T-helper 1 cell treated with Interleukin-12 subunit alpha and Interleukin-12 subunit beta and Interleukin-4 antibody, amounts not matched to agents 30 ng/mL and 1 ng/mL, for 36 hours (primary cell): ENCODE results near the gene CSAD. TPM values are rescaled to one million over a fixed set of nuclear protein-coding genes. Genes with fewer than 3 reads are reported as not detected.

Source experiments
- intact Hi-C: fragments of 100-400 bp; cut with micrococcal nuclease; formaldehyde crosslinking; loops from one replicate; pipeline ENCODE4 v1.15.1; 2024
- total RNA-seq: library from RNA; stranded (reverse); gene quantifications from 2 replicates; pipeline ENCODE4 v1.2.3, GENCODE V29; 2022

CSAD gene
- total RNA-seq, 1 donor from 2014 or later, result 30.7 TPM

DNA sequence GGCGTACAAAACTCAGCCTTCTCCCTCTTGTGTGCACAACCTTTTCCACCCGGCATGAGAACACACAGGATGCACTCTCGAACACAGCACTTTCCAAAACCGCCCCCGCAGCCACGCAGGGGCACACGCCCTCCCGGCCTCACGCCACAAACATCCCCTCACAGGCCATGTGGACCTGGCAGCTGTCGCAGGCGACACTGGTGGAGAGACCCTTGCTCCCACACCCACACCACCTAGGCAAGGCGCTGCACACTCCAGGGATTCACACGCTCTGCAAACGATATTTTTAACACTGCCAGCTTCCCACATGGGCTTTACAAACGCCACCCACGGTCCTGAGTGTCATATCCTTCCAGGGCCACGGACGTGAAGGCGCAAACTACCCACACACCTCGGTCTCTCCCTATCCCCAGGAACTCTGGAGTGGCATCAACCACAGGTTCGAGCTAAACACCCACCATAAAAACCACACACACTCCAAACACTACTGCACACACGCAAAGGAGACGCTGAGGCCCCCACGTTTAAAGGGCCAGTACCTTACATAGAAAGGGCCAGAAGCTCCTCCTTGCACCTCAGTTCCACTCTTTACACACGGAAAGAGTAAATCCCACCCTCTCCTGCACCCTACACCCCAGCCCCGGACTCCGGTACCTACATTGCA, 38.7 kb upstream of the CSAD start:
- intact Hi-C loops, result loop anchor here (1.0 to 5.0 kb wide), 3 partner anchors 19 to 203 kb away; partner anchors contain the start of genes AMHR2 and MYG1

DNA sequence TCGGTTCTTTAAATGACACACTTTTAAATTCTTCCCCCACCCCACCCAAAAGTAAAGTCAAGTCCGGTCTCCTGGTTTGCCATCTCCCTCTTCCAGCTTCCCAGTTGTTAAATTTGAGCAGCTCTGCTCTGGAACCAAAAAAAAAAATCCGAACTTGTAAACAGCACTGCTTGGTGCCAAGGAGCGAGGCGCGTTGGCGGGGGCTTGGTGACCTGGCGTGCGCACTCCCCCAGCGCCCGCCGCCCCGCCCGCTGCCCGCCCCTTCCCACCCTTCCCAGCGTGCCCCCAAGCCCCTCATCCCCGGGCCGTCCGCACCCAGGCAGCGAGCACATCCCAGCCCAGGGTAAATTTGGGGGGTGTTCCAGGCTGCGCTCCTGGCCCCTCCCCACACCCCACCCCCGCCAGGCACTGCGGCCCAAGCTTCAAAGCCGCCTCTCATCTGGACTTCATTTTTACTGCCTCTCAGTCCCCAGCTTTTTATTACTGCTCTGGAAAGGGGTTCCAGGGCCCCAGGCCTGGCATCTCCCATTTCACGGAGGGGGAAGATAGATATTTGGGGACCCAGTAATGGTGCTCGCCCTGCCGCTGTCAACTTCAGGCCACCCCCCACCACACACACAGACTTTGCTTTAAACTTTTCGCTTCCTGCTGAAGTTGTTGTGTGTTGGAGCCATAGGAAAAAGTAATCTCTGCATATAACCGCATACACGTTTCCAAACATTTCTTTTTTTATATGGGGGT, 38.0 kb upstream of the CSAD start:
- intact Hi-C loops, result loop anchor here (1.0 to 5.0 kb wide), 3 partner anchors 18 to 204 kb away; partner anchors contain the start of genes AMHR2 and MYG1

DNA sequence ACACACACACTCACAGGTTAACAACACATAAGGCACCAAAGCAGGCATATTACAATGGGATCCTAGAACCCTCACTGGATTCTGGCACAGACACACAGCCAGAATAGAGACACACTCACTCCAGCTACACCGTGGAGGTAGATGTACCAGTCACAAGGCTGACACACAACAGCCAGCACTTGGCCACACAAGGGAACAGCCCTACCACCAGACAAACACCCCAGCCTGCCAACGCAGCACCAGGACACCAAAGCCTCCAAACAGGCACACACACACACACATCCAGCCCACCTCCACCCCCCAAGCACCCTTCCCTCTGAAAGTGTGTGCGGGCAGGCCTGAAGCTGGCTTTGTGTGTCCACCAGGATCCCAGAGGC, 37.2 kb upstream of the CSAD start:
- intact Hi-C loops, result loop anchor here (2.0 to 5.0 kb wide), 2 partner anchors 17 to 204 kb away; partner anchors contain the start of gene AMHR2

DNA sequence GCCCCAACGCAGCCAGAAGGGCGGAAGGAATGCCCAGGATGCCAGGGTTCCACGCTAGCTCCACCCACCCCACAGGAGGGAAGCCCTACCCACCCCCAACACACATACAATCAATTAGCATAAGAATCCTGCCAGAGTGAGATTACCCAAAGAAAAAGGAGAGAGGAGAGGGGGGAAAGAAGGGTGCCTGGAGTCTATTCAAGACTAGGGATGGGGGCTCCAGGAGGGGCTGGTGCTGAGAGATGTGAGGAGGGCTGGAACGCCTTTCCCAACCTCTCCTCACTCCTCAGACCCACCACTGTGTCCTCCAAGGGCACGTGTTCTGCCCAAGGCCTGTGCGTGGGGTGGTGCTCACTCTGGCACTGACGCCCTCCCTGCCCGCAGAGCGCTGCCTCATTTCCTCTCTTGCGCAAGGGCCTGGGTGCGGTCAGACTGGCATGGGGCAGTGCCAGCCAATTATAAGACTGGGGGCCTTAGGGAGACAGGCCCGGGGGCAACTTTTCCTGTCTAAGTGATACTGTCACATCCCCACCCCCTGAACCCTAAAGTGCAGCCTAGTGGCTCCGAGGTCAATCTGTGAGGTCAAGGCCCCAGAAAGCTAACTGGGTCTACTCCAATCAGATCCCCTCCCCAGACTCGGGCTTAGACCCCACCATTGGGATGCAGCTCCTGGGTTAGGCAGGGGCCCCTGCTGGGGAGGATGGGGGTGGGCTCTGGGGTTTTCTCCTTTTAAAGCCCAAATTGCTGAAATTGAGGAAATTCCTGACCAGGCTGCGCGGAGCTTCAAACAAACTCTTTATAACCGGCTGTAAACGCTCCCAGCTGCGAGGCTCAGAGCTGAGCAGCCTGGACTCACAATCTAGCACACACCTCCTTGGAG, 36.6 kb upstream of the CSAD start:
- intact Hi-C loops, result loop anchor here (5.0 kb wide), 1 partner anchor 205 kb away; the partner anchor contains the start of gene AMHR2

DNA sequence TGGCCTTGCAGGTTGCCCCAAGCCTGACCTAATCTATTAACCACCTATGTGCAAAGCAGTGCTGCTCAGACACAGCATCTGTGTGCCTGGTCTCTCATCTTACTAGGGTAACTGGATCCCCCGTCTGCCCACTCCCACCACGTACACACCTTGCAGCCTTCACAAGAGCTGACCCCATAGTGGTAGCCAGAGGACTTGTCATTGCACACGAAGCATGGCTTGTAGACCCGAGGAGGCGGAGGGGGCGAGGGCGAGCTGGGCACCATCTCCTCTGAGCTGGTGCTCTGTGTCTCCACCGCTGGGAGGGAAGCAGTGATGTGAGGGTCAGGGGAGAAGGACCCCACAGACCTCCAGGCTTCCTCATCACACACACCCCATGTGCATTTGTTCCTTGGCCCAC, 34.8 kb upstream of the CSAD start:
- intact Hi-C loops, result loop anchor here (5.0 kb wide), 1 partner anchor 207 kb away; the partner anchor contains the start of gene AMHR2

DNA sequence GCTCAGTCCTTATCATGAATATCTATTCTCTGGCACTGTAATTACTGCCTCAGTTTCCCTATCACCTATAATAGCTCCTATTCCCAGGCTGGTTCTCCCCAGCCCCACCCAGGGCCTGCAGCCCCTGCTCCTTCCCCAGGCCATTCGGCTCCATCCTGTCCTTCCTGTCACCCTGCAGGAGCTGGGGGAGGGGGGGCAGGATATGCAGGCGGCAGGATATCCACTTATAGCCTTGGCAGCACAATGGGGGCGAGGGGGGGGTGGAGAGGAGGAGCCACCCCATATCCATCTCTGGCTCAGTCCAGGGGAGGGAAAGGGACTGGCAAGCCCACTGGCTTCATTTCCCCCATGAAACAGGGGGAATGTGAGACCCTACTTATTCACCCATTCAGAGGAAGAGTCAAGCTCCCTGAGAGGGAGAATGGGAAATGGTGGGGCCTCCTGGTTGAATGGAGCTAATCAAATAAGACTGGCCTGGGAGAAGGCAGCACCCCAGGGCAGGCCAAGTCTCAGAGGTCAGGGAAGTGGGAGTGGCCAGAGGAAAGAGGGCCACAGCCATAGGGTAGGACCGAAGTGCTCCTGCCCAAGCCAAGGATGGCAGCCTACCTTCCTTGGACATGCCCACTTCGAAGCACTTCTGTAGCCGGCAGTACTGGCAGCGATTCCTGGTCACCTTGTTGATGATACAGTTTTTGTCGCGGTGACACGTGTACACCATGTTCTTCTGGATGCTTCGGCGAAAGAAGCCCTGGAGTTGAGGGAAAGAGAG, 34.1 kb upstream of the CSAD start:
- intact Hi-C loops, result loop anchor here (5.0 kb wide), 1 partner anchor 207 kb away; the partner anchor contains the start of gene AMHR2

DNA sequence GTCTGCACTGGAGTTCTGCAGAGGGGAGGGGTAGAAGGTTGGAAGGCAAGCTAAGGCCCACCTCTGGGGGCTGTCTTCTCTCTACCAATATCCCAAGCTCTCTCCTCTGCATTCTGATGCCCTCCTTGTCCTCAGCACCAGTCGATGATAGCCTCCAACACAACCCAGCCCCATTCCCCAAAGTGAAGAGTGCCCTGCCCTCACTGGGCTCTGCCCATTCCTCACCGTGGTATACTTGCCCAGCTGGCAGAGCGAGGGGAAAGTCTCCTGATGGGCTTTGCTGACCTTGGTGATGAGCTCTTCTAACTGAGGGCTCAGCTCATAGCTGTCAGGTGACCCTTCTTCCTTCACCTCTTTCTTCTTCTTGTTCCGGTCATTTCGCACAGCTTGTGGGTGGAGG, 33.5 kb upstream of the CSAD start:
- intact Hi-C loops, result no loop called here

DNA sequence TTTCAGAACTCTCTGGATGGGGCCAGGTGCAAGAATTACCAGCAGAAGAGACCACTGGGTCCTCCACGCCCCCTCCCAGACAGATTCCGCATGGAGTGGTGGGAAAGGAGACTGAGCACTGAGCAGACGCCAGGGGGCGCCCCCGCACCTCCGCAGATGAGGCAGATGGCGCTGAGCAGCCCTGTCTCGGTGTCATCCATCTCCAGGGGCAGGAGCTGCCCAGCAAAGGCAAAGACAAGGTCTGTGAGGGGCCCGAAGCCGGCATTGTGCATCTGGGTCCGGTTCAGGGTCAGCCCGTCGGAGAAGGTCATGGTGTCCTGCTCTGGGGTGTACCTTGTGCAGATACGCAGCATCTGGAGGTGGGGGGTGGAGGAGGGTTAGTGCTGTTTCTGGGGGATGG, 32.6 kb upstream of the CSAD start:
- intact Hi-C loops, result loop anchor here (1.0 to 2.0 kb wide), 7 partner anchors 38 to 132 kb away; partner anchors contain the start of genes AAAS, ESPL1 and PFDN5

DNA sequence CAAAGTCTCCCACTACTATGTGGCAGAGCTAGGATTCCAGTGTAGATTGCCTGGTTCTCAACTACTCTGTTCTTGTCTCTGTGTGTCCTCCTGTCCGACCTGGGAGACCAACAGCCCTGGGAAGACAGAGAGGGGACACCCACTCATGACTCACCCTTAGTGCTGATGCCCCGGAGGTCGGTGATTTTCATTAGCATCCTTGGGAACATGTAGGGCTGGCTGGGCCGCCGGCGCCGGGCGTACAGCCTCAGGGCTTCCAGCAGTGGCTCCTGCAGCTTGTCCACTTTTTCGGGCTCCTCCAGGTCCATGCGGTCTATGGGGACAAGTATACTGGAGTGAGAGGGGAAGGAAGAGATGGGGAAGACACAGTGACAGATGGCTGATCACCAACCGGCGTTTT, 32.2 kb upstream of the CSAD start:
- intact Hi-C loops, result loop anchor here (1.0 to 2.0 kb wide), 7 partner anchors 38 to 132 kb away; partner anchors contain the start of genes AAAS, ESPL1 and PFDN5

DNA sequence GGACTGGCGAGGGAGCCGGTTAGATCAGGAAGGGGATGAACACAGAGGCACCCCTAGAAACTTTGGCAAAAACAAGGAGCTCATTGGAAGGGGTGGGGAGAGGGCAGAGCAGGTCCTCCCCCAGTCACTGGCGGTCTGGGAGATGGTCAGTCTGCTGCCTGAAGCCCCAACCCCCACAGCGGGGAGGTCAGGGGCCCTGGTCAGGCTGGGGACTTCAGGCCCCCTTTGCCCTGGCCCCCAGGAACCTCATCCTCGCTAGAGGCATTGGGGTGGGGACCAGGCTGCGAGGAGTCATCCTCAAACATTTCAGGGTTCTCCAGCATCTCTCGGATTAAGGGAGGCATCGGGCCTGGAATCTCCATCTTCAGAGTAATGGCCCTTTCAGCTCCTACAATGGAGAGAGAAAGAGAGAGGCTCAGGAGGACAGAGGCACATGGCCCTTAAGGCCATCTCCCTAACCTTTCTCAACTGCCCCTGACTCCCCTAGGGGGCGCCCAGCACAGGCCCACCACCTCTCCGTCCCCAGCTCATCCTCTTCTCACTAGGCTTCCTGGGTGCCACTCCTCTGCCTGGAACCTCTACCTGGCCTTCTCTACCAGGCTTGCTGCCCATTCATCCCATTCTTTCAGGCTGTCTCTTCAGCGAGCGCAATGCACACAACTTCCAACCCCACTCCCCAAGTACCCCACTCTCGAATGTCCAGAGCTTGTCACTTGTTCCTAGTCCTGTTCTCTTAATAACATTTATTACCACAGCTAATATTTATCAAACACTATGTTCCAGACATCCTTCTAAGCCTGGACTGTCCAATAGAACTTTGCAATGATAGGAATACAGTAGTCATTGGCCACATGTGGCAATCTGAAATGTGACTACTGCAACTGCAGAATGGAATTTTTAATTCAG, 31.0 kb upstream of the CSAD start:
- intact Hi-C loops, result loop anchor here (2.0 kb wide), 1 partner anchor 83 kb away; the partner anchor contains the start of gene PFDN5

DNA sequence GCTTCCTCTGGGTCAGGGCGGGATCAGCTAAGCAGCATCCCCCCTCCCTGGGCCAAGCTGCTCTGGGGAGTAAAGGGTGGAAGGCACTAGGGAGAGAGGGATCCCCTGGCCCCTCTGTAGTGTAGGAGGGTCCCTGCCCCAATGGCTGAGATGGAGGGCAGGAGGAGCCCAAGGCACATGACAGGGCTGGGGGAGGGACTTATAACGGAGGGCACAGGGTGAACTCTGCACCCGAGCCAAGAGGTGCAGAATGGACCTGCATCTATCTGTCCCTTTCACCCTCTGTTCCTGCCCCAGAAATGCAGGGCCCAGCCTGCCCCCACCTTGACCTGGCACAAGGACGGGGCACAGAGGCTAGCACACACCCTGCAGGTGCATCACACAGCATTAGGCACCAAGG, 30.1 kb upstream of the CSAD start:
- intact Hi-C loops, result no loop called here

DNA sequence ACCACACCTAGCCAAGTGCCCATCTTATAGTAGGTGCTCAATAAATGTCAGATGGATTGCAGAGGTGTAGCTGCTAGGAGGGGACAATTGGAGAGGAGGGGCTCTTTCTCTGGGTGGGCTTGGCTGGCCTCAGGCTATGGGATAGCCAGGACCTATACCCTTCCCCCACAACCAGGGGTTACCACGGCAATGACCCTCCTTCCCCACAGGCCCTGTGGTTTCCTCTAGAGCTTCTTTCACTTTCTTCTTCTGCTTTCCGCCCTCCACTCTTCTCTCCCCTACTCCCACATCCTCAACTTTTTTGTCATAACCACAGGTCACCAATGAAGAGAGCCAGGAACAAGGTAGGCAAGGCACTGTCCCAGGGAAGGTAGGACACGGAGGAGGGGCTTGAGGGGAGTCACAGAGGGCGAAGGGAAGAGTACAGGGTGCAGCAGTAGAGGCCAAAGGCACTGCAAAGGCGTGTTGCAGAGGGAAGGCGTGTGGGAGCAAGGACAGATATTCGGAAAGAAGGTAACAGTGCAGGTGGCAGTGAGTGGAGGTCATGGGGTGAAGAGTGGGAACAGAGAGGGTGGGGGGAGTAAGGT, 28.2 kb upstream of the CSAD start:
- intact Hi-C loops, result loop anchor here (1.0 to 10.0 kb wide), 5 partner anchors 11 to 466 kb away; partner anchors contain the start of genes ATP5MC2 and PCBP2

DNA sequence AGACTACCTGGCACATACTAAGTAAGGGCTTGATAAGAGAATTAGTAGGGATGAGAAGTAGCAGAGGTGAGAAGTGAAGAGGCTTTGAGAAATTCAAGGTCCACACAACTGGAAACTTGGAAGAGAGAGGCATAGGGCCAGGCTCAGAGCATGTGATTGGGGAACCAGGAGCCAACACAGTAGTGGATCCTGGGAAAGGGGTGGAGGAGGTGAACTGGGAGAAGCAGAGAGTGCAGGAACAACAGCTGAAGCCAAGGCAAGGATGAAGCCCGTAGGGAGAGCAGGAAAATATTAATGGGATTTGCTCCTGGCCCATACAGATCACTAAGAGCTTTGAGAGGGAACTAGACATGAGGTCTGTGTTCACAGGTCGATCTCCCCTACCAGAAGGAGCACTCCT, 27.7 kb upstream of the CSAD start:
- intact Hi-C loops, result loop anchor here (2.0 to 10.0 kb wide), 3 partner anchors 50 to 466 kb away; partner anchors contain the start of genes ATP5MC2 and PCBP2

DNA sequence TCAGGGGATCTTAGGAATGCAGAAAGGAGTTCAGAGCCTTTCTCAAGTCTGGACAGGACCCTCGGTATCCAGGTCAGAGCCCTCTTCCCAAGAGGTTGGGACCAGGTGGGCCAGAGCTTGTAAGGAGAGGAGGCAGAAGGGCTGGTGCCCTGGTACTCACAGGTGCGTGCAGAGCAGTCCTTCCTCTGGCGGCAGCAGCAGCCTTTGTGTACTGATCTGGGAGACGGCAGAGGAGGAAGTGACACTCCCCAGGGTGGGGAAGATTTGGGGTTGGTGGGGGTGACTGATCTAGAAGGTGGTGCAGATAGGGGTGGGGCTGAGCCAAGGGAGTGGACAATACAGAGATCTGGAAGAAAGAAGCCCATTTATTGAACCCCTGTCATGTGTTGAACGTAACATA, 26.3 kb upstream of the CSAD start, which contains the start of gene ITGB7:
Gene ITGB7, minus strand, starts transcription at position 210 of the 400 bp plus-strand sequence. CDS start 6,808 bp downstream, outside the sequence.
- intact Hi-C loops, result loop anchor here (5.0 to 10.0 kb wide), 2 partner anchors 245 to 468 kb away; partner anchors contain the start of genes ATP5MC2 and PCBP2

DNA sequence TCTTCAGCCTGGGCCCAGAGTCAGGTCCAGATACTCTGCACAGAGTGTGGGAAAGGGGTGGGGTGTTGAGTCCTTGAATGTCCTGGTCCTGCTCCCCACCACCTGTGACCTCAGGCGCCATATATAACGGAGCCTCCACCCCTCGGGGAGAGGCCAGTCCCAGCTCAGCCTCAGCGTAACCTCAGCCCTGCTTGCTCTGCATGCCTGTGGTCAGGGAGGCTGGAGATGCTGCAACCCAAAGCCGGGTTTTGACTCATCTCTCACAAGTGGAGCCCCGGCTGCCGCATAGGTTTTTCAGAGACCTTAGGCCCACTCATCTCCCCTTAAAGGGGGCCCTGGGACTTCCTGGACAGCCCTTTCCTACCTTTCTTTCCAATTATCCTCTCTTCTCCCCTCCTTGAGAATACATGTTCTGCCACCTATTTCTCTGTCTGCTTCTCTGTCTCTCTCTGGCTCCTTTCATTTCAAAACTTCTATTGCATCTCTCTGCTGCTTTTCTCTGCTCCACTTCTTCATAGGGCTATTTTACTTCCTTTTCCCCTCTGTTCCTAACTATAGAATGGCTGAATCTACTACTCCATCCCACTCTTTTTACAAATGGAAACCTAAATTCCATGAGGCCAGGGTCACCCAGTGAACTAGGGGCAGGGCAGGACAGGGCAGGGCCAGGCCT, 25.2 kb upstream of the CSAD start:
- intact Hi-C loops, result loop anchor here (1.0 to 10.0 kb wide), 4 partner anchors 8 to 469 kb away; partner anchors contain the start of genes ATP5MC2, CSAD, PCBP2 and ZNF740

DNA sequence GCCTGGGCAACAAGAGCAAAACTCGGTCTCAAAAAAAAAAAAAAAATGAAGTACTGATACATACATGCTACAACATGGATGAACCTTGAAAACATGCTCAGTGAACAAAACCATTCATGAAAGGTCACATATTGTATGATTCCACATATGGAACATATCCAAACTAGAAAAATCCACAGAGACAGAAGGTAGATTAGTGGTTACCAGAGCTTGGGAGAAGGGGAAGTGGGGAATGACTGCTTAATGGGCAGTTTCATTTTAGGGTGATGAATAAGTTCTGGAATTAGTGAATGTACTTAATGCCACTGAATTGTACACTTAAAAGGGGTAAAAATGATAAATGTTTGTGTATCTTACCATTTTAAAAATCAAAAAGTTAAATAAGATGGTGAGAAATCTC, 23.6 kb upstream of the CSAD start:
- intact Hi-C loops, result loop anchor here (10.0 kb wide), 1 partner anchor 470 kb away; the partner anchor contains the start of gene ATP5MC2

DNA sequence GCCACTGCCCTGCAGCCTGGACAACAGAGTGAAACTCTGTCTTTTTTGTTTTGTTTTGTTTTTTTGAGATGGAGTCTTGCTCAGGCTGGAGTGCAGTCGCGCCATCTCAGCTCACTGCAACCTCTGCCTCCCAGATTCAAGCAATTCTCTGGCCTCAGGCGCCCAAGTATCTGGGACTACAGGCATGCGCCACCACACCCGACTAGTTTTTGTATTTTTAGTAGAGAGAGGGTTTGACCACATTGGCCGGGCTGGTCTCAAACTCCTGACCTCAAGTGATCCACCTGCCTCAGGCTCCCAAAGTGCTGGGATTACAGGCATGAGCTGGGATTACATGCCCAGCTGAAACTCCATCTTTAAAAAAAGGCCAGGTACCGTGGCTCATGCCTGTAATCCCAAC, 21.6 kb upstream of the CSAD start:
- intact Hi-C loops, result loop anchor here (10.0 kb wide), 1 partner anchor 472 kb away; the partner anchor contains the start of gene ATP5MC2

DNA sequence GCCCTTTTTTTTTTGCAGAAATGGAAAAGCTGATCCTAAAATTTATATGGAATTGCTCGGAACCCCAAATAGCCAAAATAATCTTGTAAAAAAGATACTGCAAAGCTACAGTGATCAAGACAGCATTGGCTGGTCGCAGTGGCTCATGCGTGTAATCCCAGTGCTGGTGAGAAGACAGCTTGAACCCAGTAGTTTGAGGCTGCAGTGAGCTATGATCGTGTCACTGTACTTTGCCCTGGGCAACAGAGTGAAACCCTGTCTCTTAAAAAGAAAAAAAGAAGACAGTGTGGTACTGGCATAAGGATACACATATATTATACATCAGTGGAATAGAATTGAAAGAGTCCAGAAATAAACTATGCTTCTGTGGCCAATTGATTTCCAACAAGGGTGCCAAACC, 20.9 kb upstream of the CSAD start:
- intact Hi-C loops, result loop anchor here (2.0 to 10.0 kb wide), 2 partner anchors 17 to 473 kb away; partner anchors contain the start of gene ATP5MC2
